Body of pancreas (tissue), 4 donors: ENCODE results near the gene NDUFC1.

Source experiments
- CTCF ChIP-seq, 7 experiments: fragments of 450-650 bp in 4 of 7; fragments of 200-600 bp in 3 of 7; sonication (generic) in 3 of 7; IDR thresholded peaks; one replicate each; pipeline ENCODE4 v1.5.1; 2016 to 2019; ENCODE audit warnings: antibody characterized with exemption in 7 of 7
- POLR2A ChIP-seq, 3 donors: fragments of 450-650 bp; IDR thresholded peaks; one replicate each; pipeline ENCODE4 v1.6.1; 2016; ENCODE audit warnings: antibody characterized with exemption in 3 of 3, mild to moderate bottlenecking in 2 of 3

DNA sequence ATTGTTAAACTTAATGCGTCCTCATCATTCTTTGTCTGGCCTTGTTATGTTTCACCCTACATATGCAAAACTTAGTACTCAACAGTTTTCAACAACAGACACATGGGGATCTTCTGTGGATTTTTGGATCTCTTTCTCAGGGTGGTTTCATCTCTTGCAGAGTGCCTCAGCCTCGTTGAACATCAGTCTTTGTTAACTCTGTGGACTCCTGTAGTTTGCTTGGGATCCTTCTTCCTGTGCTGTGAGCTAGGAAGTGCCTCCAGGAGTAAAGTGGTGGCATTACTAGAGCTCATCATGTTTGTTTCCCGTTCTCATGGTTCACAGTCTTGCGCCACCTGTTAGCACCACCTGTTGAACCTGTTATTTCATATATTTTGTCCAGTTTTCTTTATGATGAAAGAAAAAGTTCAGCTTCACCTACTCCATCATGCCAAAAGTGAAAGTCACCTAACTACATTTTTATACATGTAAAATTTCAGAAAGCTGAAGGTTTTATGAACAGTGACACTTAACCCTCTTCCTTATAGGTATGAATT, 27.5 kb upstream of the NDUFC1 start:
- TF ChIP-seq CTCF (IDR thresholded peaks at IDR 0.05): no peak
- TF ChIP-seq POLR2A (IDR thresholded peaks at IDR 0.05): no peak
